GM10847 (cell line): Measurements from ENCODE around the gene MBL2.

Experiments used
- POLR2A ChIP-seq: IDR thresholded peaks from 2 replicates; pipeline ENCODE4 v1.6.1; 2011; ENCODE audit not compliant: insufficient read length; ENCODE audit errors: extremely low read depth

The MBL2 gene

DNA sequence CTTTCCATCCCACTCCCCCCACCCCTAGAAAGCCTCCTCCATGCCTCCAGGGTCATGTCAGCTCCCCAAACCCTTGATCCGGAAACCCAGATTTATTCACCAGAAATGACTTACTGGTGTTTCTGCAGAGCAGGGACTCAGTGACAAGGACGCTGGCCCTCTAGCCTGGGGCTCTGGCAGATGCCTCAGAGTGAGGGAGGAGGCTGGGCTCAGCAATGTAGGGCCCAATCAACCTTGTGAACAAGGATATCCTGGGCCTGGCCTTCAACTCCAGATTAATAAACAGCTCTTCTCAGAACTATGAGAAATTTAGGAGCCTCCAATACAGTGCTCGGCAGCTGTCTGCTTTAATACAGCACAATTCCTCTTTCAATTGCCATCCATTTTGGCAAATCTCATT, at the start of gene MBL2:
MBL2 (minus strand) TSS at position 162 of the 400 bp plus-strand sequence. CDS start 1,149 bp downstream, outside the sequence.
- TF ChIP-seq POLR2A: no peak

DNA sequence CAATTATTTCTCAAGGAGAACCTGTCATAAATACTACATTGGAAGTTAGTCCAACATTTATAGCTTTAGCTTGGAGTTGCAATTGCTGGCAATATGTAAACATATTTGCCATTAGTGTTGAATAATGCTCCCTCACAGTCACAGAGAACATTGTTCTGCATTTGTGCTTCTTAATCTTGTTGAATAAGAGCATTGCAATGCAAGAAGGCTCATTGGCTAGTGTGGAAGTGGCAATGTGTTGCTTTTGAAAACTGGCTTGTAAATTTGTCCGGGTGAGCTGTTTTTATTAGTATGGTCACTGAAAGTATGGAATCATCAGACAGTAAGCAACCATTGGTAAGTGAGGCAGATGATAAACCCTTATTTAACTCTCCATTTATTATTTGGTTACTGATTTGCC, 47.7 kb upstream of the MBL2 start:
- TF ChIP-seq POLR2A: no peak

DNA sequence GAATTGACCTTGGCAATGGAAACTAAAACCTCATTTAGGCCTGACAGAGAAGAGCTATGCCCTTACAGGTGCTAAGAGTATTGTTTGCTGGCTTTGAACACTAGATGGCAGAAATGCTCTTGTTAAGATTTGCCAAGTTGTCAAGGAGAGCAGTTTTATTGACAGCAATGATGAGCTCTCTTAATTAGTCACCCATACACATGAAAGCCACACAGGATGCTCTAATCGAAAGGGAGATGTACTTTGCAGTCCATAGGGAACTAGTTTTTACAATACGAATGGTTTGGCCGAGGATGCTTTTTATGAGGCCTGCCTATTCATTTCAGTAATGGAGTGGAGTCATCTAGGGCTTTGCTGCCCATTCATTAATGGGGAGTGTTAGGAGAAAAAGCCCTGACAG, 45.4 kb upstream of the MBL2 start:
- no peak for TF ChIP-seq POLR2A

DNA sequence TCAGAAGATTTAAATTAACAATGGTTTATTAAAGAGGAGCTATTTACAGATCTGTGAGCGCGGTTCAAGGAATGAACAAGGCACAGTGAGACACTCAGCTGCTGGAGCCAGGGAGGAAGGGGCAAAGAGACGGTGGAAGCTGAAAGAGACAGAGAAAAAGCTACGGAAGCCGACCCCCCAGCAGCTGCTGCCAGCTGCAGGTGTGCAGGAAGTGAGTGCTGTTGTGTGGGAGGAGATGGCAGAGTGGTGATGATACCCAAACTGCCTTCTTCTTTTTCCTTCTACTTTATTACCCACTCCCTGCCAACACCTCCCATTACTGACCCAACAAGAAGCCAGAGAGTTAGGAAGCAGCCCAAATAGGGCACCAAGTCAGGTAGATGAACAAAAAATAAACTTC, 41.9 kb upstream of the MBL2 start:
- TF ChIP-seq POLR2A: no peak

DNA sequence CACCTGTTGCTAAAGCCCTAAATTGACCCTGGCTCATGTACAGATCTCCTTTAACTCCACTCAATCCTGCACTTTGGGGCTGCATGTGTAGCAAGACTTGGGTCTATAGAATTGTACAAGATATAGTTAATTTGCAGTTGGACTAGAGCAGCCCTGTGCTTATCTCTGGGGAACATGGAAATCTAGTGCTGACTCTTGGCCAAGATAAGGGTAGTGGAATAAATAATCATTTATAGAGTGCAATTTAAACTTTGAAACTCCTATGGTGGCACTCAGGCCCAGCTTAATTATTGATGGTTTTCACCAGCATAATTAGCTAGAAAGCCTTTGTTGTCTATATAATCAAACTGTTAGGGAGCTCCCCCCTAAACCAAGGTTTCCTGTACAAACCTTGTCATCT, 39.2 kb upstream of the MBL2 start:
- no peak for TF ChIP-seq POLR2A

DNA sequence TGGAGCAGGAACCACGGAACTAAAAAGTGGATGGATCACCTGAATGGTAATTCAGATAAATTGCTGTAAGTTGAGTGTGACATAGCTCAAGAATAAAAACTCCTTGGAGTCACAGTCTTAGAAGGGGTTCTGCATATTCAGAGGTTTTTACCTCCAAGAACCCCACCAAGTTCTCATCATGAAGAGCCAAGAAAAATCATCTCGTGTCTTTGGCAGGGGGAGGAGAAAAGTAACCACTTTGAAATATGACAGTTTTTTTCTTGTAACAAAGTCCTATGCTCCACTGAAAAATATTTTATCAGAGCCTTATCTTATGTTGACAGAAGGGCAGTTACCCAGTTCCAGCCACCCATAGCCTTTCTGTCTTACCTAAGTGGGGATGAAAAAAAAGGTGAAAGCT, 38.2 kb upstream of the MBL2 start:
- no peak for TF ChIP-seq POLR2A

DNA sequence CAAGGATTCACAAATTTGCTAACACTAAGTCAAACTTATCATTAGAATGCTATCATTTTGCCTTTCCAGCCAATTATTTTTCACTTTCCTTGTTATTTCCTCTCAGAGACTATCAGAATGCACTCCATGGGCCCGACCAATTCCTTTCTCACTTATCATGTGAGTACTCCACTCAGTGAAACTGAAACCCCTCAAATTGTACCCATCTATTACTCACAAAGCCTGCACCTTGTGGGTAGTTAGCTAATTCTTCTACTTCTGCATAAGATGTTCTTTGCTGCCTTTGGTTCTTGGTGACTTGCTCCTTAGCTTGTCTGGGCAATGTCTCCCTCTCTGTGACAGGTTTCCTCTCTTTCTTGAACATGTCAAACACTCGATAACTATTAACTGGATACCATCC, 35.2 kb upstream of the MBL2 start:
- no peak for TF ChIP-seq POLR2A

DNA sequence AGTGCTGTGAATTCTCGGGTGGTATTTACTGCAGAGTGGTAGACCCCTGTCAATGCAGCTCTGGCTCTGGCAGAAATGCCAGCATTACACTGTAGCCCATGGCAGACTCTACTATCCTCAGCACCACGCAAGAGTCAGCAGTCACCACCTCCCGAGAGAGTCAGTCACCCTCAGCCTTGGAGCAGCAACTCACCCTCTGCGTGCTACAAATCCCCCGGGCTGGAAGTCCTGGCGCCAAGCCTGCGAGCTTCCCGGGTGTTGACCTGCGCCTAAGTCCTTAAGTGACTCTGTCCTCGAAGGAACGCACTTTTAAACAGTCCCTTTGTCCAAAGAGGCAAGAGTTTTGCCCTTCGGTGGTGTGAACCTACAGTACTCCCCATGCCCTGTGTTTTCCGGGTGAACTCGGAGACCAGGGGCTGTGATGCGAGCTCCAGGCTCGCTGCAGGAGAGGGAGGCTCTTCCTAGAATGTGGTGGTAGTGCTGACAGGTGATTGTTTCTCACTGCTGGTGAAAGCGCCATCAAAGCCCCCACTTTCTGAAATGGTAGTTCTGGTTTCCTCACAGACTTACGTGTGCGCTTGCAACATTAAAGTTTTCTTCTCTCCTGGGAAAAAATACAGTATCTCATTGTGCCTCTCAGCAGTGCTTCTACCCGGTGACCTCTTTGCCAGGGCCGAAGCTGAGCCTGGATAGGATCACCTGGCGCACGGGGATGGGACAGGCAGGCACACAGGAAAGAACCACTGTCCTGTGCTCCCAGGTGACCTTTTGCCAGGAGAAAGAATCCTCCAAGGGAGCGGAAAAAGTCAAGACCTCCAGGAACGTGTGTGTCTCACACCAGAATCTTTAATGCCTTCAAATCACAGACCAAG, 33.1 kb upstream of the MBL2 start:
- TF ChIP-seq POLR2A: no peak

DNA sequence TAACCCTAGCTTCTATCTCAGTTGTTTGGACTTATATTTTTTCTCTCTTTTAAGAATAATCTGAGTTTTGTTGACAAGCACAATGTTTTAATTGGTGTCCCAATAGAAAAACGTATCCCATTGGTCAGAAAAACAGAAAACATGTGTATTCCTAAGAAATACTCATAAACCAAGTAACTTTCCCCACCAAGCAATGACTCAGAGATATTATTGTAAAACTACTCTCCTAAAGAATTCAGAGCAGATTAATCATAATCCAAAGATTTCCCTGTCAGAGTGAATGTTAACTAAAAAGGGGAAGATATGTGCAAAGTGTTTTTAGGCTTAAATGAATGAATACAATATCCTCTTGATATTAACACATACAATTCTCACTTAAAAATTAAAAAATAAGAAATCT, 29.4 kb upstream of the MBL2 start:
- TF ChIP-seq POLR2A: no peak

DNA sequence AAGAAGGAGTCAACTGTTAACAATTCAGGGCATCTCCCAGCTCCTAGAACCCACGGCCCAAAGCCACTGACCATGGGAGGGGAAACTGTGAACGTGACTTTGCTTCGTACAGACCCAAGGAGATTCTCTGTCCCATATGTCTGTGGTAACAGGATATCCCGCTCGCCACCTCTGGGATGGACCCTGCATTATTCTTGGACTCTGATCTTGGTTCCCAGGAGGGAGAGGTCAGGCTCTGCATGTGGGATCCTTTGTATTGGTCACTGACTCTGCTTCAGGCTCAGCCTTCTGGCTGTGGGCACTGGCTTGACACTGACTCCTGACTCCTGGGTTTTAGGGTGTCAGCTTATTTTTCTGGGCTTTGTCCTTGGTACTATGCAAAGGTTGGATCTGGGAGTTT, 13.5 kb upstream of the MBL2 start:
- no peak for TF ChIP-seq POLR2A

DNA sequence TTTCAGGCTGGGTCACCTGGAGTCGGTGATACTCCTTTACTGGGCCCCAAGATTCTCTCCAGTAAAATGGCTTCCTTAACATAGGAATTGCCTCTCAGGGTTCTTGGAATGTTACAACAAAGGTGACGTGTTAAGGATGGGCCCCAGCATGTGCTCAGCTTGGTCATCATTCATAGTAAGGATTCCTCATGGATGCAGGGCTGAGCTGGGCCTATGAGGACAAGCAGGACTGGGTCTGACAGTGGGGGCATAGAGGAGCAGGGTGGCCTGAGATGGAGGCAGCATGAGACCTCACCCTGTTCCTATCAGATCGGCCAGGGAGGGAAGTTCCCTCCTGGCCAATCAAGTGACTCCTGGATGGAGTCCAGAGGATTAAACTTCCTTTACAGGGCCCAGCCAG, 12.8 kb upstream of the MBL2 start:
- TF ChIP-seq POLR2A: no peak

DNA sequence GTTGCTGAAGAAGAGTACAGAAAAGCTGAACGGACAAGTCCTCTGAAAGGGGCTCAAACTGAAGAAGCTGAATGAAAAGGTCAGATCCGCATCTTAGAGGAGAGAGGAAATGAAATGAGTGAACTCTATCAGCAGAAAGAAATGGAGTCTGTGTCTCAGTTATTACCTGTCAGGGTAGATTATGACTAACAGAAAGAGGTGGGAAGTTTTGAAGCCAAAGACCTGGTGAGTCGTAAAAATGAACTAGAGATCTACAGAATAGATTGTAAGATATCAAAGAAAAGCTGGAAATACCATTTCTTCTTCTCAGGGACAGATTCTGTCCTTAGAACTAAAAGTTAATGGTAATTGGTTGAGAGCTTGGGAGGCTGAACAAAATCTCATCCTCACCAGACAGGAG, 11.1 kb upstream of the MBL2 start:
- no peak for TF ChIP-seq POLR2A

DNA sequence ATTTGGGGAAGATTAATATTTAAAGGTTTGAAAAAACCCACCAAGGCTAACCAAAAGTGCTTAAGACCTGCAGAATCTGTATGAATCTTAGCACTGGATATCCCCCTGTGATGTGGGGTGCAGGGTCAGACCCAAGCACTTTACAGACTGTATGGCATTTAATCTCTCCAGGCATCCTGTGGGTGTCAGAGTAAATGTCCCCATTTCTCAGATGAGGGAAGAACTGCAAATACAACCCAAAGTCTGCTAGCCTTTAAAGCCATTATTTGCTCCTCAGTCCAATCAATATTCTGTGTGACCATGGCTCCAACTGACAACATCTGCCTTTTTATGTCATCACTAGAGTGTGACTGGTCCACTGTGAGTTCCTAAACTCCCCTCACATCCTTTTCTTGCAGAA, 10.0 kb upstream of the MBL2 start:
- no peak for TF ChIP-seq POLR2A

DNA sequence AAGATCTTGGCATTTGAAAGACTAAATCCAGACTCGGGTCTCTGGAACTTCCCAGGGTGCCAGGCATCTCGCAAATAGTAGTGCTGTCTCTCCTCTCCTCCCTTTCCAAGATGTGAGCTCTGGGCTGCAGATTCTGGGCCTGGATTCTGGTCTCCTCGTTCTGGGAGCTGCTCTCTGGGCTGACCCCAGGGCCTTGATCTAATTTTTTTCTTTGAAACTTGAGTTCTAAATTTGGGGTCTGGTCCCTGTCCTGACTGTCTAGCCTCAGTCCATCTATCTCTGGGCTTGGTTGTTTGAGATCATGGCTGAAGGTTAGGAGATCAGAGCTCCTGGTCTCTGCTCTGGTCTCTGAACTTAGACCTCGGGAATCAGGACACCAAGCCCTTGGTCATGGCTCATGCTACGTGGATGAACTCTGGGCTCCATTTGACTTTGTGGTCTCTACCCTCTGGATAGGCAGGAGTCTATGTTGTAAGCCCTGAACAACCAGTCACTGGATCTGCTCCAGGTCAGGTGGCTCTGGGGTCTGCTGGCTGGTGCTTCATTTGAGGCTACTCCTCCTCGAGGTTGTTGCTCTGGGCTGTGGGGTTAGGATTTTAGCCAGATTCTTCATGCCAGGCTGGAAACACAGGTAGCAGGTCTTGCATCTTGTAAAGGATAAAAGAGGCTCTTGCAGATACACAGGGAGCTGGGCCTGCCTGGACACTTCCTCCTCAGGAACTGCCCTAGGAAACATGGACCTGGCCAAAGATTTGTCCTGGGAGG, 8.0 kb upstream of the MBL2 start:
- no peak for TF ChIP-seq POLR2A

DNA sequence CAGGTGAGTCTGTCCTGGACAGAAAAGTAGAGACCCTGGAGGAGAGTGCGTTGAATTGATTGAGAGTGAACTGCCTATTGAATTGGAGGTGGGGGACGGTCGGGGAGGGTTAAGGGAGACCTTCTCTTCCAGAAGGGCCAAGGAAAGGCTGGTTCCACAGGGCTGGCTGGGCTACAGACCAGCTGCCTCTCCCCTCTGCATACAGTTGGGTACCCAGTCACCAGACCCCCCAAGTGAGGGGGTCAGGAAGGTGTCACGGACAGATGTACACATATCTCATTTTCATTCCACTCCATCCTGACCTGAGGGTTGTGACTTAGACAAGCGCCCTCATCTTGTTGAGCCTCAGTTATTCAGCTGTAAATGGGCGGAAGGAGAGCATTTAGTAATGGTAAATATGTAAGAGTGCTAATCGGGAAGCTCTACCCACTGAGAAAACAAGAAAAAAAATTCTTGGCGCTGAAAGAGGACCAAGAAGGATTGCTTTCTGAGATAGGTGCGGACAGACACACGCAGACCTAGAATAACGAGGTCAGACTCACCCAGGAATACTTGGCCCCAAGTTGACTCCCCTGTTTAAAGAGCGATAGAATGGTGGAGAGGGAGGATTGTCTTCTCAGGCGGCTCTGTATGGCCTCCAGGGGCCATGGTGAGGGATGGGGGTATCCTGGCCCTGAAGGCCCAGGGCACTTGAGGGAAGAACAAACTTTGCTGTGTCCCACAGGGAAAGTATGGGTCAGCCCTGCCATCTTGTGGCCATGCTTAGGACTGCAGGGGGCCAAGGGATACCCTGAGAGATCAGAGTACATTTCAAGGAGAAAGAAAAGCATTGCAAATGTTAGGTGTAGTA, 7.2 kb upstream of the MBL2 start:
- no peak for TF ChIP-seq POLR2A
